Panc1 (cell line): ENCODE measurements around the gene FBN1.

Source experiments
- CTCF ChIP-seq: fragments of 450-650 bp; IDR thresholded peaks from 2 replicates; pipeline ENCODE4 v1.5.1; 2017; ENCODE audit warnings: mild to moderate bottlenecking
- REST ChIP-seq, 2 experiments: IDR thresholded peaks; 2 replicates each; pipeline ENCODE4 v1.6.1; 2011 to 2012; ENCODE audit warnings: low read depth in 2 of 2, control low read depth in 1 of 2, low read length in 1 of 2, mild to moderate bottlenecking in 1 of 2, moderate library complexity in 1 of 2; ENCODE audit not compliant: insufficient read depth in 1 of 2

DNA sequence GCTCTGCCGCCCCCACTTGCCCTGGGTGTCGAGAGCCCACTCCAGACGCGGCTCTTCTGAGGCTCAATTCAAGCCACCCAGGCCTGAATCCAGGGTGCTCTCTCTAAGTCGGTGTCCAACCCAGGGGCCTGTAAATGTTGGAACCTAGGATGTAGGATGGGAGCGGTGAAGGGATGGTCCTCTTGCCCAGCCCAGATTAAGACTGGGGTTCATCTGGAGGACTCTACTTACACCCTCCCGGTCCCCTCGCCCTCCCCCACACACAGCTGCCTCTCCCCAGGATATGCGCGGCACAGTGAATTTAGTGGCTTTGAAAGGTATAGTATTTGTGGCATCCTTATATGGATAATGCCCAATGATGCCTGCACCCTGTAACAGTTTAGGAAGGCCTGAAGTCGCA lies 822 bp upstream of the FBN1 start:
- TF ChIP-seq CTCF = no peak
- no peak for TF ChIP-seq REST (IDR thresholded peaks at IDR 0.05; ENCODE audit: insufficient read depth in 1 of 2, low read depth in 2 of 2, low read length in 1 of 2)
